HepG2 (cell line): ENCODE results near the gene FHL3. TPM values are rescaled to one million over a fixed set of nuclear protein-coding genes. Genes with fewer than 3 reads are reported as not detected.
A peak's percentile ranks its signal among the peaks of the same experiment; 100 is the strongest.

Source experiments
- GATAD1 ChIP-seq: IDR thresholded peaks from 2 replicates; pipeline ENCODE4 v1.6.1; 2016; ENCODE audit warnings: missing genetic modification reagents, missing compliant biosample characterization
- HNF4G ChIP-seq, 2 experiments: sonication (generic) in 1 of 2; formaldehyde crosslinking in 1 of 2; IDR thresholded peaks; 2 replicates each; pipeline versions ENCODE4 v1.4.0 to v1.6.1; 2011 to 2020; ENCODE audit warnings: borderline replicate concordance in 2 of 2, low read depth in 2 of 2, mild to moderate bottlenecking in 2 of 2, low read length in 1 of 2, missing genetic modification reagents in 1 of 2, moderate library complexity in 1 of 2
- IRF2 ChIP-seq: IDR thresholded peaks from 2 replicates; pipeline ENCODE4 v1.6.1; 2018; ENCODE audit warnings: missing genetic modification reagents, missing compliant biosample characterization
- KDM1A ChIP-seq: IDR thresholded peaks from 2 replicates; pipeline ENCODE4 v1.6.1; 2016; ENCODE audit warnings: missing compliant biosample characterization
- MAFF ChIP-seq: IDR thresholded peaks from 2 replicates; pipeline ENCODE4 v1.6.1; 2011; ENCODE audit warnings: low read depth, low read length, improper control_type of control experiment
- MBD4 ChIP-seq: IDR thresholded peaks from 2 replicates; pipeline ENCODE4 v1.6.1; 2012; ENCODE audit warnings: low read length, inconsistent platforms, borderline replicate concordance
- NAIF1 ChIP-seq: sonication (generic); formaldehyde crosslinking; IDR thresholded peaks from 2 replicates; pipeline ENCODE4 v1.5.0; 2020; ENCODE audit warnings: mild to moderate bottlenecking, missing genetic modification reagents, borderline replicate concordance
- RFXANK ChIP-seq: IDR thresholded peaks from 2 replicates; pipeline ENCODE4 v1.6.1; 2016
- SAP130 ChIP-seq: IDR thresholded peaks from 2 replicates; pipeline ENCODE4 v1.6.1; 2016; ENCODE audit warnings: low read depth
- TBX2 ChIP-seq: sonication (generic); formaldehyde crosslinking; IDR thresholded peaks from 2 replicates; pipeline ENCODE4 v1.5.0; 2020; ENCODE audit warnings: missing genetic modification reagents, mild to moderate bottlenecking, borderline replicate concordance
- ZNF17 ChIP-seq: sonication (generic); formaldehyde crosslinking; IDR thresholded peaks from 2 replicates; pipeline ENCODE4 v1.5.0; 2020; ENCODE audit warnings: mild to moderate bottlenecking, missing genetic modification reagents
- ZNF235 ChIP-seq: sonication (generic); formaldehyde crosslinking; IDR thresholded peaks from 2 replicates; pipeline ENCODE4 v1.8.1; 2023; ENCODE audit warnings: mild to moderate bottlenecking, missing genetic modification reagents, borderline replicate concordance
- ZNF562 ChIP-seq: sonication (generic); formaldehyde crosslinking; IDR thresholded peaks from 2 replicates; pipeline ENCODE4 v1.8.0; 2022; ENCODE audit warnings: missing genetic modification reagents, borderline replicate concordance
- ZNF768 ChIP-seq: sonication (generic); formaldehyde crosslinking; IDR thresholded peaks from 2 replicates; pipeline ENCODE4 v1.4.0; 2020; ENCODE audit warnings: missing genetic modification reagents
- ZSCAN31 ChIP-seq: sonication (generic); formaldehyde crosslinking; IDR thresholded peaks from 2 replicates; pipeline ENCODE4 v1.5.0; 2020; ENCODE audit warnings: low read depth, mild to moderate bottlenecking, missing genetic modification reagents
- polyA plus RNA-seq, 8 experiments: library from polyadenylated mRNA; depleted of rRNA in 3 of 8; stranded (reverse) in 7 of 8; unstranded in 1 of 8; fragments of >200 nt; fragmentation: Illumina TruSeq in 4 of 8; extraction: Trizol in 4 of 8; gene quantifications; 2 replicates each; pipeline versions ENCODE4 v1.2.1 to v1.2.3, GENCODE V29; 2011 to 2016; ENCODE audit warnings: low read depth in 4 of 8, missing spikeins in 1 of 8, mixed read lengths in 1 of 8; ENCODE audit not compliant: insufficient read depth in 1 of 8
- total RNA-seq, 5 experiments: library from RNA; depleted of rRNA; stranded (reverse); fragments of >200 nt; fragmentation: Illumina TruSeq; extraction: Trizol; gene quantifications; 2 replicates each; pipeline ENCODE4 v1.2.3, GENCODE V29; 2016; ENCODE audit warnings: low read depth in 1 of 5
- TF ChIP-seq, protein P1 (sequence below): sonication (generic); formaldehyde crosslinking; IDR thresholded peaks from 2 replicates; pipeline ENCODE4 v1.8.1; 2023; ENCODE audit warnings: mild to moderate bottlenecking, missing genetic modification reagents
- TF ChIP-seq, protein P2 (sequence below): sonication (generic); formaldehyde crosslinking; IDR thresholded peaks from 2 replicates; pipeline ENCODE4 v1.5.1; 2020; ENCODE audit warnings: mild to moderate bottlenecking, missing genetic modification reagents
- TF ChIP-seq, protein P3 (sequence below): sonication (generic); formaldehyde crosslinking; conservative IDR thresholded peaks from 2 replicates; pipeline ENCODE4 v1.8.1; 2023; ENCODE audit warnings: missing genetic modification reagents
- TF ChIP-seq, protein P4 (sequence below): sonication (generic); formaldehyde crosslinking; IDR thresholded peaks from 2 replicates; pipeline ENCODE4 v1.5.0; 2020; ENCODE audit warnings: missing genetic modification reagents
- TF ChIP-seq, protein P5 (sequence below): fragments of 450-650 bp; IDR thresholded peaks from 2 replicates; pipeline ENCODE4 v1.6.1; 2017; ENCODE audit warnings: mild to moderate bottlenecking

The FHL3 gene
- total and polyA plus RNA-seq, 2 of the 13 experiments (the other 11 are each of a cell fraction or from before 2014, with no cell fraction given), result 2.8 to 6.6 TPM

DNA sequence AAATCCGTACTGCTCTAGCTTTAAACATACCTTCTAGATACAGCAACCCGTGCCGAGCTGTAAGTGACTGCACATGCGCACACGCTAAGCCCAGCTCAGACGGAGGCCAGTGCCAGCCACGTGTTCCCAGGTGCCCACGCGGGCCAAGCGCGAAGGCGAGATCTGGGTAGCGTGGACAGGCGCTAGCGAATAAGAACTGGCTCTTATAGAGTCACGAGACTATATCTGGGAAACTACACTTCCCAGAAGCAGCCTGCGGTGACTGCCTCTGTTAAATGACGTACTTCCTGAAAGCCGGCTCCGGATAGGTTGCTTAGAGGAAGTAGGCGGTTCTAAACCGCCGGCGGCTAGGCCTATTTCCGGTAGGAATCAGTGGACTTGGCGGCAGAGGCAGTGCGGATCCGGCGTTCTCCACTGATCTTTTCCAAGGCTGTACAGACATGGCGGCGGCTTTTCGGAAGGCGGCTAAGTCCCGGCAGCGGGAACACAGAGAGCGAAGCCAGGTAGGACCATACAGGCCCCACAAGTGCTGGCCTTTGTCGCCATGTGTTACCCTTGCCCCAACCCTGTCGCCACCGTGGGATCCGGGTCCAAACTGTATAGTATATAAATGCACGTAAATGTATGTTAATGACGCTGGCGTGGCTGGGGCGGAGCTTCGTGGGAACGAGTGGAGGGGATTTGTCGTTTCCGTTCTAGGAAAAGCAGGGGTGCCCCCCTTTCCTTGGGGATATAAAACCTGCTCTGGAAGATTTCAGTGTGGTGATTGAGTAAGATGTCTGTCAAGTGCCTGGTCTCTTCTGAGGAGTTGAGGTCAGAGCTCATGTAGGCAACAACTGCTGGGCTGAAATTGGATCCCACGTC, 7.3 kb upstream of the FHL3 start, which contains the start of gene UTP11 (continued):
- peak; percentile 81; the same call in 1 of the 2 replicates for TF ChIP-seq ZNF768
- TF ChIP-seq KDM1A, result peak; percentile 89; the same call in 1 of the 2 replicates
- TF ChIP-seq, protein P1, sequence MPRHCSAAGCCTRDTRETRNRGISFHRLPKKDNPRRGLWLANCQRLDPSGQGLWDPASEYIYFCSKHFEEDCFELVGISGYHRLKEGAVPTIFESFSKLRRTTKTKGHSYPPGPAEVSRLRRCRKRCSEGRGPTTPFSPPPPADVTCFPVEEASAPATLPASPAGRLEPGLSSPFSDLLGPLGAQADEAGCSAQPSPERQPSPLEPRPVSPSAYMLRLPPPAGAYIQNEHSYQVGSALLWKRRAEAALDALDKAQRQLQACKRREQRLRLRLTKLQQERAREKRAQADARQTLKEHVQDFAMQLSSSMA (CRISPR knock-in tag), result peak; percentile 87; the same call in 1 of the 2 replicates
- TF ChIP-seq MBD4, result no peak
- TF ChIP-seq GATAD1, result peak; percentile 88
- TF ChIP-seq, protein P2, sequence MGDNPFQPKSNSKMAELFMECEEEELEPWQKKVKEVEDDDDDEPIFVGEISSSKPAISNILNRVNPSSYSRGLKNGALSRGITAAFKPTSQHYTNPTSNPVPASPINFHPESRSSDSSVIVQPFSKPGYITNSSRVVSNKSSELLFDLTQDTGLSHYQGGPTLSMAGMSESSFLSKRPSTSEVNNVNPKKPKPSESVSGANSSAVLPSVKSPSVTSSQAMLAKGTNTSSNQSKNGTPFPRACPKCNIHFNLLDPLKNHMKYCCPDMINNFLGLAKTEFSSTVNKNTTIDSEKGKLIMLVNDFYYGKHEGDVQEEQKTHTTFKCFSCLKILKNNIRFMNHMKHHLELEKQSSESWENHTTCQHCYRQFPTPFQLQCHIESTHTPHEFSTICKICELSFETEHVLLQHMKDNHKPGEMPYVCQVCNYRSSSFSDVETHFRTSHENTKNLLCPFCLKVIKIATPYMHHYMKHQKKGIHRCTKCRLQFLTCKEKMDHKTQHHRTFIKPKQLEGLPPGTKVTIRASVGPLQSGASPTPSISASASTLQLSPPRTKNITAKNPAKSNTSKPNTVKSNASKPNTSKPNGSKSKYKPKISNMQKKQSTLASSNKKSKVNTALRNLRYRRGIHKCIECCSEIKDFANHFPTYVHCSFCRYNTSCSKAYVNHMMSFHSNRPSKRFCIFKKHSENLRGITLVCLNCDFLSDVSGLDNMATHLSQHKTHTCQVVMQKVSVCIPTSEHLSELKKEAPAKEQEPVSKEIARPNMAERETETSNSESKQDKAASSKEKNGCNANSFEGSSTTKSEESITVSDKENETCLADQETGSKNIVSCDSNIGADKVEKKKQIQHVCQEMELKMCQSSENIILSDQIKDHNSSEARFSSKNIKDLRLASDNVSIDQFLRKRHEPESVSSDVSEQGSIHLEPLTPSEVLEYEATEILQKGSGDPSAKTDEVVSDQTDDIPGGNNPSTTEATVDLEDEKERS (CRISPR knock-in tag), result peak; percentile 97
- TF ChIP-seq ZNF562 (CRISPR knock-in tag), result peak; percentile 91; the same call in 1 of the 2 replicates
- TF ChIP-seq ZNF17 (CRISPR knock-in tag), result 0 out of 2 replicates have a peak, but pooled peaks have one; percentile 86
- peak; percentile 84 for TF ChIP-seq SAP130 (CRISPR knock-in tag)
- peak; percentile 77; the same call in 1 of the 2 replicates for TF ChIP-seq RFXANK
- no peak for TF ChIP-seq HNF4G (IDR thresholded peaks at IDR 0.05; ENCODE audit: borderline replicate concordance, low read depth, low read length)
- 0 out of 2 replicates have a peak, but pooled peaks have one; percentile 63 for TF ChIP-seq HNF4G (CRISPR knock-in tag; IDR thresholded peaks at IDR 0.05; ENCODE audit: borderline replicate concordance, low read depth)
- TF ChIP-seq, protein P3, sequence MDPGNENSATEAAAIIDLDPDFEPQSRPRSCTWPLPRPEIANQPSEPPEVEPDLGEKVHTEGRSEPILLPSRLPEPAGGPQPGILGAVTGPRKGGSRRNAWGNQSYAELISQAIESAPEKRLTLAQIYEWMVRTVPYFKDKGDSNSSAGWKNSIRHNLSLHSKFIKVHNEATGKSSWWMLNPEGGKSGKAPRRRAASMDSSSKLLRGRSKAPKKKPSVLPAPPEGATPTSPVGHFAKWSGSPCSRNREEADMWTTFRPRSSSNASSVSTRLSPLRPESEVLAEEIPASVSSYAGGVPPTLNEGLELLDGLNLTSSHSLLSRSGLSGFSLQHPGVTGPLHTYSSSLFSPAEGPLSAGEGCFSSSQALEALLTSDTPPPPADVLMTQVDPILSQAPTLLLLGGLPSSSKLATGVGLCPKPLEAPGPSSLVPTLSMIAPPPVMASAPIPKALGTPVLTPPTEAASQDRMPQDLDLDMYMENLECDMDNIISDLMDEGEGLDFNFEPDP, result peak; percentile 98; the same call in 1 of the 2 replicates
- peak; percentile 78; the same call in 1 of the 2 replicates for TF ChIP-seq TBX2
- TF ChIP-seq, protein P4, sequence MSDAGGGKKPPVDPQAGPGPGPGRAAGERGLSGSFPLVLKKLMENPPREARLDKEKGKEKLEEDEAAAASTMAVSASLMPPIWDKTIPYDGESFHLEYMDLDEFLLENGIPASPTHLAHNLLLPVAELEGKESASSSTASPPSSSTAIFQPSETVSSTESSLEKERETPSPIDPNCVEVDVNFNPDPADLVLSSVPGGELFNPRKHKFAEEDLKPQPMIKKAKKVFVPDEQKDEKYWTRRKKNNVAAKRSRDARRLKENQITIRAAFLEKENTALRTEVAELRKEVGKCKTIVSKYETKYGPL (CRISPR knock-in tag), result no peak
- TF ChIP-seq, protein P5, sequence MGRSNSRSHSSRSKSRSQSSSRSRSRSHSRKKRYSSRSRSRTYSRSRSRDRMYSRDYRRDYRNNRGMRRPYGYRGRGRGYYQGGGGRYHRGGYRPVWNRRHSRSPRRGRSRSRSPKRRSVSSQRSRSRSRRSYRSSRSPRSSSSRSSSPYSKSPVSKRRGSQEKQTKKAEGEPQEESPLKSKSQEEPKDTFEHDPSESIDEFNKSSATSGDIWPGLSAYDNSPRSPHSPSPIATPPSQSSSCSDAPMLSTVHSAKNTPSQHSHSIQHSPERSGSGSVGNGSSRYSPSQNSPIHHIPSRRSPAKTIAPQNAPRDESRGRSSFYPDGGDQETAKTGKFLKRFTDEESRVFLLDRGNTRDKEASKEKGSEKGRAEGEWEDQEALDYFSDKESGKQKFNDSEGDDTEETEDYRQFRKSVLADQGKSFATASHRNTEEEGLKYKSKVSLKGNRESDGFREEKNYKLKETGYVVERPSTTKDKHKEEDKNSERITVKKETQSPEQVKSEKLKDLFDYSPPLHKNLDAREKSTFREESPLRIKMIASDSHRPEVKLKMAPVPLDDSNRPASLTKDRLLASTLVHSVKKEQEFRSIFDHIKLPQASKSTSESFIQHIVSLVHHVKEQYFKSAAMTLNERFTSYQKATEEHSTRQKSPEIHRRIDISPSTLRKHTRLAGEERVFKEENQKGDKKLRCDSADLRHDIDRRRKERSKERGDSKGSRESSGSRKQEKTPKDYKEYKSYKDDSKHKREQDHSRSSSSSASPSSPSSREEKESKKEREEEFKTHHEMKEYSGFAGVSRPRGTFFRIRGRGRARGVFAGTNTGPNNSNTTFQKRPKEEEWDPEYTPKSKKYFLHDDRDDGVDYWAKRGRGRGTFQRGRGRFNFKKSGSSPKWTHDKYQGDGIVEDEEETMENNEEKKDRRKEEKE, result no peak
- peak; percentile 95 for TF ChIP-seq ZSCAN31 (CRISPR knock-in tag)
- peak; percentile 92 for TF ChIP-seq IRF2 (CRISPR knock-in tag)
- TF ChIP-seq MAFF, result no peak
- TF ChIP-seq ZNF235 (CRISPR knock-in tag), result peak; percentile 79; the same call in 1 of the 2 replicates
- peak; percentile 88; the same call in 1 of the 2 replicates for TF ChIP-seq NAIF1
